ENCODE measurements around the gene GIN1.

- TF ChIP-seq CTCF (conservative IDR thresholded peaks at IDR 0.05 in 1 of 2, IDR thresholded peaks at IDR 0.05 in 1 of 2; ENCODE audit: low read depth in 1 of 2, low read length in 2 of 2) (no peak), EZH2 (IDR thresholded peaks at IDR 0.05; ENCODE audit: low read length, missing control alignments) (no peak)
Observed at GRCh38 chr5:103086547-103086946, 33.4 kb downstream of the GIN1 start.
